CD8-positive, alpha-beta memory T cell (primary cell): ENCODE data around the gene AGBL5. TPM values are rescaled to one million over a fixed set of nuclear protein-coding genes. Genes with fewer than 3 reads are reported as not detected.

Experiments
- CTCF ChIA-PET: fragments of 350-600 bp; sonication (Branson Sonifier 250); formaldehyde crosslinking; loops from one replicate; lab custom pipeline; 2021; ENCODE audit warnings: antibody characterized with exemption; lab: Charles Lee
- POLR2A ChIA-PET: fragments of 350-600 bp; sonication (Branson Sonifier 250); formaldehyde crosslinking; loops from one replicate; lab custom pipeline; 2021; ENCODE audit warnings: antibody characterized with exemption; lab: Charles Lee
- DNase-seq, 5 donors: peaks; one replicate each; pipeline versions ENCODE4 v3.0.0 to v3.0.0-alpha.2; 2020 to 2022; ENCODE audit warnings: mixed read lengths in 1 of 5
- H3K27ac ChIP-seq: one replicate; pipeline ENCODE4 v1.7.0; 2013; ENCODE audit warnings: low read depth, mild to moderate bottlenecking, low read length, moderate library complexity
- H3K27me3 ChIP-seq: 2 replicates; pipeline ENCODE4 v1.7.0; 2013; ENCODE audit warnings: low read length, mild to moderate bottlenecking; ENCODE audit not compliant: insufficient read depth, poor library complexity, severe bottlenecking
- H3K36me3 ChIP-seq: 2 replicates; pipeline ENCODE4 v1.7.0; 2013; ENCODE audit warnings: mild to moderate bottlenecking, low read length, moderate library complexity; ENCODE audit not compliant: insufficient read depth
- H3K4me1 ChIP-seq: 2 replicates; pipeline ENCODE4 v1.7.0; 2013; ENCODE audit warnings: mild to moderate bottlenecking, low read length, moderate library complexity; ENCODE audit not compliant: insufficient read depth
- H3K4me3 ChIP-seq: 2 replicates; pipeline ENCODE4 v1.7.0; 2013; ENCODE audit warnings: mild to moderate bottlenecking, low read length
- H3K9me3 ChIP-seq: 2 replicates; pipeline ENCODE4 v1.7.0; 2013; ENCODE audit warnings: mild to moderate bottlenecking, low read length
- H3K27ac Mint-ChIP-seq, 8 donors: one replicate each; pipeline ENCODE4 v1.8.0; 2020 to 2021; ENCODE audit warnings: mixed read lengths in 8 of 8, mild to moderate bottlenecking in 6 of 8, inconsistent platforms in 3 of 8, moderate library complexity in 3 of 8
- H3K27me3 Mint-ChIP-seq, 2 donors: one replicate each; pipeline ENCODE4 v1.8.0; 2020 to 2021; ENCODE audit warnings: mixed read lengths in 2 of 2, mild to moderate bottlenecking in 1 of 2, moderate library complexity in 1 of 2
- H3K36me3 Mint-ChIP-seq, 3 donors: one replicate each; pipeline ENCODE4 v1.8.0; 2020 to 2021; ENCODE audit warnings: mixed read lengths in 3 of 3, inconsistent platforms in 1 of 3, mild to moderate bottlenecking in 1 of 3
- H3K4me1 Mint-ChIP-seq, 3 donors: one replicate each; pipeline ENCODE4 v1.8.0; 2020 to 2021; ENCODE audit warnings: mixed read lengths in 3 of 3, inconsistent platforms in 1 of 3, mild to moderate bottlenecking in 1 of 3
- H3K4me3 Mint-ChIP-seq, 7 donors: one replicate each; pipeline ENCODE4 v1.8.0; 2020 to 2021; ENCODE audit warnings: mixed read lengths in 7 of 7, mild to moderate bottlenecking in 6 of 7, moderate library complexity in 4 of 7, inconsistent platforms in 2 of 7
- H3K9me3 Mint-ChIP-seq, 5 donors: one replicate each; pipeline ENCODE4 v1.8.0; 2020 to 2022; ENCODE audit warnings: mixed read lengths in 5 of 5, mild to moderate bottlenecking in 3 of 5, moderate library complexity in 2 of 5, inconsistent platforms in 1 of 5
- polyA plus RNA-seq: library from polyadenylated mRNA; unstranded; fragments of 300-500 nt; fragmentation: Illumina TruSeq; gene quantifications from one replicate; pipeline ENCODE4 v1.2.3, GENCODE V29; 2021
- total RNA-seq, 2 experiments: library from RNA; stranded (reverse); gene quantifications; one replicate each; pipeline ENCODE4 v1.2.3, GENCODE V29; 2021

AGBL5 gene
- total and polyA plus RNA-seq, 3 experiments from 2014 or later, result 11.5 to 17.3 (median 16.0) TPM

DNA sequence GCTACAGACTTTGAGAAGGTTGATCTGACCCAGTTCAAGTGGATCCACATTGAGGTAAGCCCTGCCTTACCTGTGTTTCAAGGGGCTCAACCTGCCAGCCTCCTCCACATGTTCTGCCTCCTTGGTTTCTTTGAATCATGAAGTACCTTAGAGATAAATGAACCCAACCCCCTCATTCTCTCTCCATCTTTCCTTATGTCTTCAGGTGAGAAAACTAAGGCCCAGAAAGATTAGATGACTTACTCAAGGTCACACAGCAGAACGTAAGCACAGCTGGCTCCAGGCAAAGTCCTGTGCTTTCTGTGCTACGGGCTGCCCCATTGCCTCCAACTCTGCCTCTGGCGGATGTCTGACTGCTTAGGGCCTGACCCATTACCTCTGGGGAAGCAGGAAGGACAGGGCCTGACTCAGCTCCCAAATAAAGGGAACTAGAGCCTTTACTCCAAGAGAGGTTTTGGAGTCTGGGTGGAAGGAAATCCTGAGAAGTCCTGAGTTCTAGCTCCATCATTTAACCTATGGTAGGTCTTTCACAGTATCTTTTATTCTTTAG is 45.4 kb downstream of the AGBL5 start:
- CTCF ChIA-PET, result interaction anchor here (1.1 kb wide), 1 partner anchor 183 kb away, joined by 5 read pairs; no protein-coding TSS in a partner anchor

GRCh38 chr2:27097341-27097740 is 45.9 kb downstream of the AGBL5 start:
- Histone ChIP-seq H3K27ac (no peak overlapping the region), H3K27me3 (no peaks in the 10 kb centered on the region), H3K36me3 (no peaks in the 10 kb centered on the region), H3K4me1 (peaks cover 8% of the 10 kb centered on the region), H3K9me3 (no peaks in the 10 kb centered on the region), H3K4me3 (no peak overlapping the region)
- Mint-ChIP-seq H3K36me3 (peaks cover 0 to 1% (median 0%) of the 10 kb centered on the region in 3 donors), H3K4me1 (peaks cover 7 to 15% (median 12%) of the 10 kb centered on the region in 3 donors), H3K27ac (peak overlapping the region in 1 of 8 donors; percentile 97), H3K27me3 (no peaks in the 10 kb centered on the region), H3K4me3 (no peak overlapping the region), H3K9me3 (no peaks in the 10 kb centered on the region)
- no peak for DNase-seq
- POLR2A ChIA-PET, result no interaction called here
- CTCF ChIA-PET, result interaction anchor here (1.1 kb wide), 1 partner anchor 182 kb away, joined by 5 read pairs; no protein-coding TSS in a partner anchor

More for the DNA sequence above, 45.4 kb downstream of the AGBL5 start:
- H3K36me3 ChIP-seq, result no peaks in the 10 kb centered on the region
- Mint-ChIP-seq H3K4me1 (peaks cover 7 to 15% (median 12%) of the 10 kb centered on the region in 3 donors), H3K27ac (no peak overlapping the region), H3K27me3 (no peaks in the 10 kb centered on the region), H3K4me3 (peak overlapping the region in 1 of 7 donors; percentile 76), H3K9me3 (no peaks in the 10 kb centered on the region), H3K36me3 (peaks cover 0 to 1% (median 0%) of the 10 kb centered on the region in 3 donors)
- H3K27ac ChIP-seq, result no peak overlapping the region
- no peak for DNase-seq
- H3K27me3 ChIP-seq, result no peaks in the 10 kb centered on the region
- H3K4me3 ChIP-seq, result no peak overlapping the region
- H3K9me3 ChIP-seq, result no peaks in the 10 kb centered on the region
- peaks cover 8% of the 10 kb centered on the region for H3K4me1 ChIP-seq
- POLR2A ChIA-PET, result interaction anchor here (1.2 kb wide), 1 partner anchor 10 kb away, joined by 3 read pairs; the partner anchor contains the start of gene KHK

DNA sequence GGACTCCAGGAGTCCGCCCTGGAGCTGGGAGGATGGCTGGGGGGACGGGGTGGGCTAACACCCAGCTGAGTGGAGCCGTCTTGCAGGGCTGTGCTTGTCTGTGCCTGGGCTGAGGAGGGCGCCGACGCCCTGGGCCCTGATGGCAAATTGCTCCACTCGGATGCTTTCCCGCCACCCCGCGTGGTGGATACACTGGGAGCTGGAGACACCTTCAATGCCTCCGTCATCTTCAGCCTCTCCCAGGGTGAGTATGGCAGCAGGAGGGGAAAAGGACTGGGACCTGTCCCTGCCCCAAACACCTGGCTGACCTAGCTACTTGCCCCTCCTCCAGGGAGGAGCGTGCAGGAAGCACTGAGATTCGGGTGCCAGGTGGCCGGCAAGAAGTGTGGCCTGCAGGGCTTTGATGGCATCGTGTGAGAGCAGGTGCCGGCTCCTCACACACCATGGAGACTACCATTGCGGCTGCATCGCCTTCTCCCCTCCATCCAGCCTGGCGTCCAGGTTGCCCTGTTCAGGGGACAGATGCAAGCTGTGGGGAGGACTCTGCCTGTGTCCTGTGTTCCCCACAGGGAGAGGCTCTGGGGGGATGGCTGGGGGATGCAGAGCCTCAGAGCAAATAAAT is 48.0 kb downstream of the AGBL5 start:
- H3K36me3 Mint-ChIP-seq, result peaks cover 0 to 1% (median 0%) of the 10 kb centered on the region in 3 donors
- DNase-seq, result no peak
- H3K9me3 ChIP-seq, result no peaks in the 10 kb centered on the region
- H3K27me3 ChIP-seq, result no peaks in the 10 kb centered on the region
- H3K27ac Mint-ChIP-seq, result no peak overlapping the region
- no peaks in the 10 kb centered on the region for H3K9me3 Mint-ChIP-seq
- peaks cover 8% of the 10 kb centered on the region for H3K4me1 ChIP-seq
- H3K4me3 ChIP-seq, result no peak overlapping the region
- no peaks in the 10 kb centered on the region for H3K36me3 ChIP-seq
- H3K27ac ChIP-seq, result no peak overlapping the region
- POLR2A ChIA-PET, result no interaction called here
- peaks cover 7 to 15% (median 12%) of the 10 kb centered on the region in 3 donors for H3K4me1 Mint-ChIP-seq
- CTCF ChIA-PET, result interaction anchor here (1.0 to 5.6 kb wide), 8 partner anchors 9 to 204 kb away, joined by 3 to 42 read pairs (median 4); partner anchors contain the start of genes DNAJC5G, KHK and TRIM54
- peaks cover 2 to 6% of the 10 kb centered on the region in 2 donors for H3K27me3 Mint-ChIP-seq
- no peak overlapping the region for H3K4me3 Mint-ChIP-seq

DNA sequence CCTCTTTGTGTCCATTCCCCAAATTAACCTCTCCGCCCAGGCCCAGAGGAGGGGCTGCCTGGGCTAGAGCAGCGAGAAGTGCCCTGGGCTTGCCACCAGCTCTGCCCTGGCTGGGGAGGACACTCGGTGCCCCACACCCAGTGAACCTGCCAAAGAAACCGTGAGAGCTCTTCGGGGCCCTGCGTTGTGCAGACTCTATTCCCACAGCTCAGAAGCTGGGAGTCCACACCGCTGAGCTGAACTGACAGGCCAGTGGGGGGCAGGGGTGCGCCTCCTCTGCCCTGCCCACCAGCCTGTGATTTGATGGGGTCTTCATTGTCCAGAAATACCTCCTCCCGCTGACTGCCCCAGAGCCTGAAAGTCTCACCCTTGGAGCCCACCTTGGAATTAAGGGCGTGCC is 48.6 kb downstream of the AGBL5 start:
- ChIA-PET CTCF (interaction anchor here (1.3 to 5.6 kb wide), 7 partner anchors 9 to 203 kb away, joined by 4 to 42 read pairs (median 5); partner anchors contain the start of genes DNAJC5G, KHK and TRIM54), POLR2A (no interaction called here)
- Histone ChIP-seq H3K27me3 (no peaks in the 10 kb centered on the region), H3K4me1 (peaks cover 8% of the 10 kb centered on the region), H3K9me3 (no peaks in the 10 kb centered on the region), H3K36me3 (no peaks in the 10 kb centered on the region), H3K4me3 (no peak overlapping the region), H3K27ac (no peak overlapping the region)
- Mint-ChIP-seq H3K36me3 (peaks cover 0 to 1% (median 0%) of the 10 kb centered on the region in 3 donors), H3K27ac (no peak overlapping the region), H3K4me1 (peaks cover 7 to 15% (median 12%) of the 10 kb centered on the region in 3 donors), H3K9me3 (no peaks in the 10 kb centered on the region), H3K27me3 (peaks cover 2 to 12% of the 10 kb centered on the region in 2 donors), H3K4me3 (no peak overlapping the region)
- no peak for DNase-seq

DNA sequence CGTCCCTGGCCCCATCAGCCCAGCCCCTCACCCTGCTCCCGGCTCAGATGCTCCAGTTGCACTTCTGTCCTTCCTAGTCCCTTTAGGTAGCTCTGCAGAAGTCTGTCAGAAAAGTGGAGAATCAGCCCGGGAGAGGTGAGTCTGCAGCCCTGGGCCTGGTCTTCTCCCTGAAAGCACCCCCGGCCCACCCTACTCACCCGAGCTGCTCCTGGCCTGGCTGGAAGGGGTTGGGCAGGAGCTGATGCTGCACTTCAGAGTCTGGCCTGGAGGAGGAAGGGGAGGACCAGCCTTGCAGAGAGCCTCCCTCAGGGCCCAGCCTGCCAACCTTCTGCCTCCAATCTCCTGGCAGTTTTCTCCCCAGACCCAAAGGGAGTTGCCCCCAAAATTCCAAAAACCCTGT is 50.9 kb downstream of the AGBL5 start:
- Histone ChIP-seq H3K4me3 (no peak overlapping the region), H3K27ac (no peak overlapping the region), H3K9me3 (no peaks in the 10 kb centered on the region), H3K36me3 (no peaks in the 10 kb centered on the region), H3K4me1 (no peaks in the 10 kb centered on the region), H3K27me3 (peaks cover 4% of the 10 kb centered on the region)
- Mint-ChIP-seq H3K4me1 (no peaks in the 10 kb centered on the region), H3K4me3 (no peak overlapping the region), H3K36me3 (peaks cover 0 to 1% (median 0%) of the 10 kb centered on the region in 3 donors), H3K27me3 (peaks cover 6 to 26% of the 10 kb centered on the region in 2 donors), H3K9me3 (no peaks in the 10 kb centered on the region), H3K27ac (no peak overlapping the region)
- ChIA-PET POLR2A (no interaction called here), CTCF (interaction anchor here (1.2 to 5.6 kb wide), 4 partner anchors 14 to 201 kb away, joined by 3 to 42 read pairs (median 6); partner anchors contain the start of genes DNAJC5G and TRIM54)
- DNase-seq, result no peak

- Histone ChIP-seq H3K36me3 (no peaks in the 10 kb centered on the region), H3K4me1 (no peaks in the 10 kb centered on the region), H3K9me3 (no peaks in the 10 kb centered on the region), H3K27me3 (peaks cover 4% of the 10 kb centered on the region), H3K4me3 (no peak overlapping the region), H3K27ac (no peak overlapping the region)
- H3K27me3 Mint-ChIP-seq, result peaks cover 10 to 32% of the 10 kb centered on the region in 2 donors
- no peak overlapping the region for H3K4me3 Mint-ChIP-seq
- no peak overlapping the region for H3K27ac Mint-ChIP-seq
- no peaks in the 10 kb centered on the region for H3K9me3 Mint-ChIP-seq
- no peaks in the 10 kb centered on the region for H3K36me3 Mint-ChIP-seq
- DNase-seq, result no peak
- POLR2A ChIA-PET, result no interaction called here
- H3K4me1 Mint-ChIP-seq, result no peaks in the 10 kb centered on the region
- CTCF ChIA-PET, result interaction anchor here (1.0 to 1.2 kb wide), 2 partner anchors 86 to 159 kb away, joined by 3 read pairs; no protein-coding TSS in a partner anchor
Measured at GRCh38 chr2:27105981-27106380, 54.5 kb downstream of the AGBL5 start.

DNA sequence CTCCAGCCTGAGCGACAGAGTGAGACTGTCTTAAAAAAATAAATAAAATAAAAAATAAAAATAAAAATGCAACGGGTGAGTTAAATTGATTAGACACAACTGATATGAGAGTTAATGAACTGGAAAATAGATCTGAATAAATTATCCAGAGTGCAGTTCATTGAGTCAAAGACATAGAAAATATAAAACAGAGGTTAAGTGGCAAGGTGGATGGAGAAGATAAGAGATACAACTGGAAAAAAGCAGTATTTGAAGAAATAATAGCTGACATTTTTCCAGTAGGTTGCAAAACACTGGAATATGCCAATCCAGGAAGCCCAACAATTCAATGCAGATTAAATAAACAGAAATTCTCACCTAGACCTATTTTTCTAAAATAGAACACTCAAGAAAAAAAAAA is 56.8 kb downstream of the AGBL5 start:
- Mint-ChIP-seq H3K27me3 (peaks cover 10 to 32% of the 10 kb centered on the region in 2 donors), H3K27ac (peak overlapping the region in 1 of 8 donors; percentile 41), H3K4me3 (no peak overlapping the region), H3K9me3 (no peaks in the 10 kb centered on the region), H3K4me1 (no peaks in the 10 kb centered on the region), H3K36me3 (no peaks in the 10 kb centered on the region)
- Histone ChIP-seq H3K36me3 (no peaks in the 10 kb centered on the region), H3K9me3 (no peaks in the 10 kb centered on the region), H3K27me3 (peaks cover 4% of the 10 kb centered on the region), H3K4me1 (no peaks in the 10 kb centered on the region), H3K4me3 (no peak overlapping the region), H3K27ac (no peak overlapping the region)
- ChIA-PET POLR2A (no interaction called here), CTCF (interaction anchor here (1.2 kb wide), 2 partner anchors 8 to 172 kb away, joined by 3 to 4 read pairs; no protein-coding TSS in a partner anchor)
- no peak for DNase-seq

DNA sequence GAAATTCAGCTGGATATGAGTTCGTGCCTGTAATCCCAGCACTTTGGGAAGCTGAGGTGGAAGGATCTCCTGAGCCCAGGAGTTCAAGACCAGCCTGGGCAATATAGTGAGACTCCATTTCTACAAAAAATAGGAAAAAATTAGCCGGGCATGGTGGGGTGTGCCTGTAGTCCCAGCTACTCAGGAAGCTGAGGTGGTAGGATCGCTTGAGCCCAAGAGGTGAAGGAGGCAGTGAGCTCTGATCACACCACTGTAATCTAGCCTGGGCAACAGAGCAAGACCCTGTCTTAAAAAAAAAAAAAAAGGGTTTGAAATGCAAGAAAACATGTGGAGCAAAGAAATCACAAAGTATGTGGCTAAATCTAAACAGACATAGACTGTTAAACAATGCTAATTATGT is 57.6 kb downstream of the AGBL5 start:
- Histone ChIP-seq H3K9me3 (no peaks in the 10 kb centered on the region), H3K27ac (no peak overlapping the region), H3K4me1 (no peaks in the 10 kb centered on the region), H3K4me3 (no peak overlapping the region), H3K27me3 (peaks cover 4% of the 10 kb centered on the region), H3K36me3 (no peaks in the 10 kb centered on the region)
- Mint-ChIP-seq H3K36me3 (no peaks in the 10 kb centered on the region), H3K27me3 (peaks cover 12 to 29% of the 10 kb centered on the region in 2 donors), H3K4me1 (no peaks in the 10 kb centered on the region), H3K27ac (no peak overlapping the region), H3K9me3 (no peaks in the 10 kb centered on the region), H3K4me3 (no peak overlapping the region)
- no peak for DNase-seq
- CTCF ChIA-PET, result interaction anchor here (1.2 kb wide), 2 partner anchors 9 to 171 kb away, joined by 3 to 4 read pairs; no protein-coding TSS in a partner anchor
- POLR2A ChIA-PET, result interaction anchor here (0.7 kb wide), 1 partner anchor 77 kb away, joined by 3 read pairs; no protein-coding TSS in a partner anchor
